Activated CD4-positive, CD25-positive, alpha-beta regulatory T cell (primary cell): Measurements from ENCODE around the gene CALN1.
"Not testable (repeated sequence)": the region's sequence is repeated elsewhere in the genome, so short reads cannot be mapped to it uniquely, and the experiment has no call there.

ENCODE experiments used
- DNase-seq, 4 experiments: peaks; one replicate each; lab custom pipeline; 2025; lab: John Stamatoyannopoulos, UW

CALN1 gene

DNA sequence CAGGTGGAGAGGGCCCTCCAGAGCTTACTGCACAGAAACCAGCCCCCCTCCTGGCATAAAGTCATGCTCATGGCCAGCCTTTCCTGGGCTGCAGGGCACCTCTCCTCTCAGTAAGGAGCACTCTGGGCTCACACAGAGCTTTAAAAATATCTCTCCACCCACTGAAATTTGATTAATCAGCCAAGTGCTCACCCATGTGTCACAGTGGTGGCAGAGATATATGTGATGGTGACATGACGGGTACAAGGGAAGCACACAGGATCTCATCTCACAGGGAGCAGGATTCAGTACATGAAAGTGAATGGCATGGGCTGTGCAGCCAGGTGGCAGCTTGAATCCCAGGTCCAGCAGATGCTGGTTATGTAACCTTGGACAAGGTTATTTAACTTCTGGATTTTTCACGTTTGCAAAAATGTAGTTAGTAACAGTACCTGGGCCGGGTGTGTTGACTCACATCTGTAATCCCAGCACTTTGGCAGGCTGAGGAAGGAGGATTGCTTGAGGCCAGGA, 144.8 kb downstream of the CALN1 start:
- DNase-seq: no peak

DNA sequence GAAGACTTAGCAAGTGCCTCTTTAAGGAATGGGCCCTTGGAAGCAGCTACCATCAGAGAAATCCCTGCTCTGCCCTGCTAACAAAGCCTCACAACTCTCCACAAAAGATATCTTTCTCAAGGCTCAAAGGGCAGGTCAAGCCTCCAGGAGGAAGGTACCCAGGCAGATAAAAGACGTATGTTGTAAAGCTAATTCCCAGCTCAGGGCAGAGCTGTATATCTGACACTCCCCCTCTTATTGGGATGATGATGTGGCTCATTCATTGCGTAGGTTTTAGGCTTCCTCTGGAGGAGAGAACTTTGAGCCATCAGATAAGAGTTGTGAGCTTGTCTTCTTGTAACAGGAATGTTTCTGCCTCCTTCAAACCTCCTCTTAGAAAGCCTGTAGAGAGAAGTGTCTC, 145.4 kb downstream of the CALN1 start:
- no peak for DNase-seq

DNA sequence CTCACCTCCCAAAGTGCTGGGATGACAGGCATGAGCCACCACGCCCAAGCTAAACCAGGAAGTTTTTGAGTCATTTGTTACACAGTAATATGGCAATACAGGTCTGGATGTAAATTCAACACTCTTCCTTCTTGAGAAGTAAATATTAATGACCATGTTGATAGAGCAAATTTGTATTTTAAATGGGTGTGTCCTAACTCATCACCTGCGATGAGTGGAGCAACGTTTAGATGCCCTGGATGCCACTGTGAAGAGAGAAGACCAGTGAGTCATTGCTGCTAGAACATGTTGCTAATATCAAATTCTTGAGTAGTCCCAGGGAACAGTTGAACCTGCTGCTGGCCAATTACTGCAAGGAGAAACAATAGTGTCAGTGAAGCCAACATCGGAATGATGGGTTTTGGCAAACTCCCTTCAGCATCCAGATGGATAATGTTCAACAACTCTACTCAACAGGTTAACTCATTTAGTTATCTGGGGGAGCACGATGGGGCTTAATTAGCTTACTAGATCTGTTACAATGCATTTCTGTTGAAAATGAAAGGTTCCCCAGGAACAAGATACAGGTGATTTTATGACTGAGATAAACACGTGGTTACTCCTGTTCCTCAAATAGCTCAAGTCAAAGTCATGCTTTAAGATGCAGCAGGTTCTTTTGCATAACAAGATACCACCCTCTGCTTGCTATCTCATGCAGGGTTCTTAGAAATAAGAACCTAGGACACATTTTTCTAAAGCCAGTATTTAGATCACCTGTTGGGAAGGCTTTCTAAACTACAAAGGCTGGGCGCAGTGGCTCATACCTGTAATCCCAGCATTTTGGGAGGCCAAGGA, 146.8 kb downstream of the CALN1 start:
- DNase-seq: no peak

DNA sequence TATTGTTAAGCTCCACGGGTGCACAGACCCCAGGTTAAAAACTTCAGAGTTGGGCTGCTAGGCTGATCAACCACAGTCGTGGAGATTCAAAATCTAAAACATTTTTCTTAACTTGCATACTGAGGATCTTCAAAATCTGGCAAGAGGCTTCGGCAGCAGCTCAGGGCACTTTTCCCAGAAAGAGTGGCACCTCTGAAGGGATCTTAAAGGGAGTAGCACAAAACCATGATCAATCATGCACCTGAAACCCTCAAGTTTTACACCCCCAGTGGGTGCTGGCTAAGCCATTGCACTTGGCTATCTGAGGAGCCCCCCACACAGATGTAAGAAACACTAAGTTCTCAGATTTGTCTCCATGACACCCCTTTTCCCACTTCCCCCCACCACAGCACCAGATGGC, 151.7 kb downstream of the CALN1 start:
- no peak for DNase-seq

DNA sequence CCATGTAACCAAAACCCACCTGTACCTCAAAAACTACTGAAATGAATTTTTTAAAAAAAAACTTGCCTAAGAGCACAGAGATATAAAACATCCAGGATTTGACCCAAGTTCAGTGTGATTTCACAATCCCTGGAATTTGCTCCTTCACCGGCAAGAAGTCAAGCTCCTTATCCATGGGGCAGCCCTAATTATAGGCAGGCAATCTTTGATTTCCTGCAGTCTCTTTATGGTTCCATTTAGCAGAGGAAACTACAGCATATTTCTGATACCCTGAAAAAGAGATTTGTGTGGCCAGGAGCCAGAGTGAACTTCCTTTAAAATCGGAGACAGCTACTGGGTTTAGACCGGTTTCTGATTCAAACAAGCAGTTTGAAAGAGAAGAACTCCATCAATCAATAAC, 154.1 kb downstream of the CALN1 start:
- DNase-seq: no peak

DNA sequence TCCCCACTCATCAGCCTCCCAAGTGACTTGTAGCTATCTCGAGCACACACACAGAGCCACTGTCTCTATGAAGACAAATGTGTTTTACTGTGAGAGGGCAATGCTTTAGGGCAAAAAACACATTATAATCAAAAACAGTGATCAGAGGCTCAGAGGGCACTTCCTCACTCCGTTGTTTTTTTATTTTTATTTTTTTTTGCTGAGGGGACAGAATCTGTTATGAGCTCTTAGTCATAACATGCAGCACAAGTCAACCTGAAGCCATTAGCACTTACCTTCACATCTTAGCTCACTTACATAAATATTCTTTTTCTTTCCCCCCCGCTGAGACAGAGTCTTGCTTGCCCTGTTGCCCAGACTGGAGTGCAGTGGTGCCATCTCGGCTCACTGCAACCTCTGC, 157.7 kb downstream of the CALN1 start:
- DNase-seq: no peak

DNA sequence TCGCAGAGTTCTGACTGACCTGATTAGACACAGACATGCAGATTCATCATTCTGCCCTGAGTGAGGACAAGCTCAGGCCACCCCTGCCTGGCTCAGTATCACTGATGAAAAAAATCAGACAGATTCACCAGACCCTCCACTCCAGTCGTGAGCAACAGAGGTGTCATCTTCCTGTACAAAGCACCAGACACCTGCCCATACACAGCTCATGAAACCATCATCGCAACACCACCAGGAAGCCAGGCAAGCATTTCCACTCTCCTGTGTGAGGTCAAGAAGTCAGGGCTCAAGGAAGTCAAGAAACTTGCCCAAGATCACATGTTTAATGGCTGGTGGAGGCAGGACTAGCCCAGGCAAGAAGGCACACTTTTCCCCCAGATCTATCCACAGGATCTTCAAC, 163.0 kb downstream of the CALN1 start:
- no peak for DNase-seq

DNA sequence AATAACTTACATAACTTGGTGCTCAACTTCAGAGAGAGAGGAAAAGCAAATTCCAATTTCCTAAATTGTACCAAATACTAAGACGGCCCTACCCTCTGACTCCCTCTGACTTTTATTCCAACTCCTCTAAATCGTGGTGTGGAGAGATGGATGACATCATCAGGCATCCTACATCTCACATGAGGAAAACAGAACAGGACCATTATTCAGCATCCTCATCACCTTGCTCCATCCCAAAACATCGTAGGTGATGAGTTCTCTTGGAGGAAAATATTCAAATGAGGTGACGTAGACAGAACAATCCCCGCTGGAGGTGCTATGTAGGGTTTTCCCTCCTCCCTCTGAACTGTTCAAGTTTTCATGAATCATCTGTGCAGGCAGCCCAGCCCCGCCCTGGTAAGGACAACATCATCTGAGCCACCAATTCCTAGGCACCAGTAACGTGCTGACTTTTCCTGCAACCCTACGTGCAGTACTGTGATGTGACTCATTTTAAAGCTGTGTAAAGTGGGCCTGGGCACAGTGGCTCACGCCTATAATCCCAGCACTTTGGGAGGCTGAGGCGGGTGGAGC, 167.2 kb downstream of the CALN1 start:
- DNase-seq: no peak

DNA sequence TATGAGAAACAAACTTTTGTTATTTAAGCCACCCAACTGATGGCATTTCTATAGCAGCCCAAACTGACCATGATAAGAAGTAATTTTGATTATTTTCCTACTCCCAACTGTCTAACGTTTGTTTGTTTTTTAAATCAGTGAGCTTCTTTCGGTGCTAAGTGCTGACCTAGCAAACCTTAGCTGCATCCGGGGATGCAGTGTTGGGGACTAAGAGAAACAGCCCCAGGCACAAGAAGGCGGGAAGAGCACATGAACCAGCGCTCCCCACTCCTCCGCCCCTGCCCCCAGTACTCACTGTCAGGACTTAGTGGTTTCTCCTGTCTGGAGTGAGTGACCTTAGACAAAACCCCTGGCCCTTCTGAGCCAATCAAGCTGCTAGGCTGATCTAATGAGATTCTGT, 168.8 kb downstream of the CALN1 start:
- DNase-seq: no peak

DNA sequence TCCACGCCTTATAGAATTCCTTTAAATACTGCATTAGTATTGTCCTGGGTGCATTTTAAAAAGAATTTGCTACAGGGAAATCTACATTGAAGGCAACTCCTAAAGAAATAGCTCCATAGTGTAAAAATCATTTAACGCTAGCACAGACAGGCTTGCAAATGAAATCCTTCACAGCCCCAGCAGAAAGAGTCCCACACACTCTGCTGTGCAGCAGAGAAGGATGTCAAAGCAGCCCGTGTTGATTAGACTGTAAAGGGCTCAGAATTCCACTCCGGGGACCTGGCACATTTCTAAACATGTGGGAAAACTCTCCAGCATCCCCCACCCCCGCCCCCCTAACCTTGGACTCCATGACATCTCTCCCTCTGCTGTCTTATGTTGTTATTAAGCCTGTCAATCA, 176.8 kb downstream of the CALN1 start:
- DNase-seq: no peak

DNA sequence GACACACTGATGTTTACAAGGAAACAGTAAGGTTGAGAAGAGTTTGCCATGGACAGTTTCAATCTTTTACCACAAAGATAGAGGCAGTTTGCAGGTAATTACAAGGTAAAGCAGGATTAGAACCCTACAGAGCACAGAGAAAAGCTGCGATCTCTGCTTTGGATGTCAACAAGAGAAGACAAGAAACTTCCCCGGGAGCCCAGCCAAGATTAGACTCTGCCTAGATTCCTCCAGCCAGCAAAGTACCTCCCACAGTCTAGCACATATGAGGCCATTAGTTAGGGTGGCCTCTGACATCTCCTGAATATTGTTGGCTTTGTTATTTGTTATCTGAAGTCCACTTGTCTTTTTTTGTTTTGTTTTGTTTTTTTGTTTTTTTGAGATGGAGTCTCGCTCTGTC, 178.1 kb downstream of the CALN1 start:
- no peak for DNase-seq

DNA sequence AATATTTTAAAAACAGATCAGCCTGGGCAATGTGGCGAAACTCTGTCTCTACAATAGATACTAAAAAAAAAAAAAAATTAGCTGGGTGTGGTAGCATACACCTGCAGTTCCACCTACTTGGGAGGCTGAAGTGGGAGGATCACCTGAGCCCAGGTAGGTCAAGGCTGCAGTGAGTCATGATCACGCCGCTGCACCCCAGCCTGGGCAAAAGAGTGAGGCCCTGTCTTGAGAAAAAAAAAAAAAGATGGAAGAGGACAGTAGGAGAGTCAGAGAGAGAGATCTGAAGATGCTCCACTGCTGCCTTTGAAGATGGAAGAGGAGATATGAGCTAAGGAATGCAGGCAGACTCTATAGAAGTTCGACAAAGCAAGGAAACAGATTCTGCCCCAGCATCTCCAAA, 181.9 kb downstream of the CALN1 start:
- no peak for DNase-seq

DNA sequence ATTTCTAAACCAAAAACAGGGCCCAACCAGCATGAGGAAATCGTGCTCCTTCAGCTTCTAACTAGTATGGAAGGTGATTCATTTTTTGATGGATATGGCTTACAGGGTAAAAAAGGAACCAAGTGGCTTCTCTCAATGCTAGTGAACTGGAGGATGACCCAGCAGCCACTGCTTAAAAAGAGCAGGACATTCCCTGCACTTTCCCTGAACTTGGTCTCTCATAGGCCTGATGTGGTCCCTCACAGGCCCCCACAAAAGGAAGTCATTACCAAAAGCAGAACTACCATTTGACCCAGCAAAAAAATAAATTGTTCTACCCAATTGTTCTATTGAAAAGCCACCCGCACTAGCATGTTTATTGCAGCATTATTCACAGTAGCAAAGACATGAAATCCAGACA, 188.8 kb downstream of the CALN1 start:
- no peak for DNase-seq

DNA sequence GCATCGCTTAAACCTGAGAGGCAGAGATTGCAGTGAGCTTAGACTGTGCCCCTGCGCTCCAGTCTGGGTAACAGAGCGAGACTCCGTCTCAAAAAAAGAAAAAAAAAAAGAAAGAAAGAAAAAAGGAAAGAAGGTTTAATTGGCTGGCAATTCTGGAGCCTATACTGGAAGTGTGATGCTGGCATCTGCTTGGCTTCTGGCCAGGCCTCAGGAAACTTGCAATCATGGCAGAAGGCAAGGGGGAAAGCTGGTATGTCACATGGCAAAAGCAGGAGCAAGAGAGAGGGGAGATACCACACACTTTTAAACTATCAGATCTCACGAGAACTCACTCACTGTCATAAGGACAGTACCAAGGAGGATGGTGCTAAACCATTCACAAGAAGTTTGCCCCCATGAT, 190.0 kb downstream of the CALN1 start:
- DNase-seq: no peak

DNA sequence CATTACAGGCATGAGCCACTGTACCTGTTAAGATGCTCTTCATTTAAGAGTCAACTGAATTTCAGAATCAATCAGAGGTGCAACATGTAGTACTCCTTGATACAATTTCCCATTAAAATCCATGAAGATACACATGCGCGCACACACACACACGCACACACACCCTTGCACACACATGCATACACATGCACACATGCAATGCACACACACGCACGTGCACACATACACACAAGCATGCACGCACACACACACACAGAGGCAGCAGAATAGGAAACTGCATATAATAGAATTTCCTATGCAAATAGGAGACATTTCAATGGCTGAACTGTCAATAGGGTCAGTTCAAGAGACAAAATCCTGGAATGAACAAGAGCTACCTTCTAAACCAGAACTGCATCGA, 192.6 kb downstream of the CALN1 start:
- no peak for DNase-seq

DNA sequence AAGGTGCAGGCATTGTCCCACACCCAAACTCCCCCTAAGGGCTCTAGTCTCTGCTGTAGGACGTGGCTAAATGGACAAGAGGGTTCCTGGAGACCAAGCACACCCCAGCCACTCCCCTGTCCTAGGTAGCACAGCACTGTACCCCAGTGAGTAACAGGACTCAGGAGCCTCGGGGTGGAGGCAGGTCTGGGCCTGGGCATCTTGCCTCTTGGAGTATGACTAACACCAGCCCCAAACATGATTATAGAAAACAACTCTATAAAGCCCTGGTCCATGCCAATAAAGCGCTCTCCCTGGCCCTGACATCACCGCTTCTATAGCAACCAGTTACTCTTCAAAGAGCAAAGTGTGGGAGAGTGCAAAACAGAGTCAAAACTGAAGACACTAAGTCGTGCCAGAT, 195.0 kb downstream of the CALN1 start:
- DNase-seq: no peak

DNA sequence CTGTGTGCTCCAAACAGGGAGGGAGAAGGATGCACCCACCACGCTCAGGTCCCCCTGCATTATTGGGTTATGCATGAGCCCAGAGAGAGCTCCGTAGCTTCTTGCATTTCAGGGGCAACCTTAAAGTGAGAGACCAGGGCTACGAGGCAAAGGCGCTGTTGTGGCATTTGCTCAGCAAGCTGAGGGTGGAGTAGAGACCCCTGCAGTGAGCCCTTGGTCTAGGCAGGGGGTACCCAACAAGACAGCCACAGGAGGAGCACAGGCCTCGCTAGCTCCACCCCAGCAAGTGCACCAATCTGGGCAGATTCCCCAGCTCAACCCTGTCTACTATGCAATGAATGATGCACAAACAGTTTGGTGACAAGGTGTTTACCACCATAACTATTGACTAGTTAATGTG, 198.4 kb downstream of the CALN1 start:
- no peak for DNase-seq

DNA sequence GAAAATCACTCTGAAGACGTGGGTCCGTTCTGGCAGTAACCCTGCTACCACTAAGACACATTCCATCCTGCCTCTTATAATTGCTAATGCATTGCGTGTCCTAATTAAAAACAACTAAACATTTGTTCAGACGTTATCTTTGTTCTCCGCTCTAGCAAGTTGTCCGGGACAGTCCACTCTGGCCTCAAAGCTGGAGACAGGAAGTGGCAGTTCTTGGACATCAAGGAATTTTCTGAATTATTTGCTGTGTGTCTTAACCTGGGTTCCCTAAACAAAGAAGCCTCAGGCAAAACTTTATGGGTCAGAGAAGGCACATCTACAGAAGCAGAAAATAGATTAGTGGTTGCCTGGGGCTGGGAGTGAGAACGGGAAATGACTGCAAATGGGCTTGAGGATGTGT, 199.1 kb downstream of the CALN1 start:
- no peak for DNase-seq

DNA sequence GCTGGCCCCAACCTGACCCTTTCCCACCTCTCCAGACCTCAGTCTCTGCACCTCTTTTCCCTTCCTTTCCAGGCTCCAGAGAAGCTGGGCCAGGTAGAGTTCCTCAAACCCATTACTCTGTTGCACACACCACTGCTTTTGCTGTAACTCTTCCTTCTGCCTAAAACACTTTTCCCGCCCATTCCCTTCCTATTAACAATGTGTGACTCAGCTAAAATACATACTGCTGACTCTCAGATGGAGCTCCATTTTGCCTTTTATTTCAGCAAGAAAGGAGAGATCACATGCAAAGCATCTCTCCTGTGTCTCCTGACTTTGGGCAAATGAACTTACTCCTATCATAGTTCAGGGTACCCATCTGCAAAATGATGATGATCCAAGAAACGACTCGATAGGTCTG, 201.0 kb downstream of the CALN1 start:
- no peak for DNase-seq

DNA sequence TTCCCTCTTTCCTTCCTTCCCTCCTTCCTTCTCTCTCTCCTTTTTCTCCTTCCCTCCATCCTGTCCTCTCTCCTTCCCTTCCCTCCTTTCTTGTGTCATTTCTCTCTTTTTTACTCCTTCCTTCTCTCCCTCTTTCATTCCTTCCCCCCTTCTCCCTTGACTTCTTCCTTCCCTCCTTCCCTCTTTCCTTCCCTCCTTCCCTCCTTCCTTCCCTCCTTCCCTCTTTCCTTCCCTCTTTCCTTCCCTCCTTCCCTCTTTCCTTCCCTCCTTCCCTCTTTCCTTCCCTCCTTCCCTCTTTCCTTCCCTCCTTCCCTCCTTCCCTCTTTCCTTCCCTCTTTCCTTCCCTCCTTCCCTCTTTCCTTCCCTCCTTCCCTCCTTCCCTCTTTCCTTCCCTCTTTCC, 203.1 kb downstream of the CALN1 start:
- DNase-seq: not testable (repeated sequence)

DNA sequence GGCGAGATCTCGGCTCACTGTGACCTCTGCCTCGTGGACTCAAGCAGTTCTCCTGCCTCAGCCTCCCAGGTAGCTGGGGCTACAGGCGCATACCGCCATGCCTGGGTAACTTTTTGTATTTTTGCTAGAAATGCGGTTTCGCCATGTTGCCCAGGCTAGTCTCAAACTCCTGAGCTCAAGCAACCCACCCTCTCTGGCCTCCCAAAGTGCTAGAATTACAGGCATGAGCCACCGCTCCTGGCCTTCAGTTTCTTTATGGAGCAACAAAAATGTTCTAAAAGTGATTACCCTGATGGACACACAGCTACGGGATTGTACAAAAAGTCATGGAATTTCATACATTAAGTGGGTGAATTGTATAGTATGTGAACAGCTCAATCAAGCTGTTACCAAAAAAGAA, 216.0 kb downstream of the CALN1 start:
- DNase-seq: no peak

DNA sequence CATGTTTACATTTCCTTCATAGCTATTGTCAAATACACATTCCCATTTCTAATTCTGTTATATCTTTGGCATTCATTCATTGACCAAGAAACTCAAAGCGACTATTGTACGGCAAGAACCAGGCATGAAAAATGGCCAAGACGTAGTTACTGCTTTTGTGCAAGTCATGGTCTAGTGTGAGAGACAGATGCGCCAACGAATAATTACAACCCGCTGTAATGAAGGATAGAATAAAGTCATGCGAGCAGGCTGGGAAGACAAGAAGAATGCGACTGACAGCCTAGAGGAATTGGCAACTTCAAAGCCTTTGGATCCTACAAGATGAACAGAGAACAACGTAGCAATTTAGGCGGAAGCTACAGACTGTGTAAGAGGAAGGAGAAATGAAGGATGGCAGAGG, 221.2 kb downstream of the CALN1 start:
- DNase-seq: no peak

DNA sequence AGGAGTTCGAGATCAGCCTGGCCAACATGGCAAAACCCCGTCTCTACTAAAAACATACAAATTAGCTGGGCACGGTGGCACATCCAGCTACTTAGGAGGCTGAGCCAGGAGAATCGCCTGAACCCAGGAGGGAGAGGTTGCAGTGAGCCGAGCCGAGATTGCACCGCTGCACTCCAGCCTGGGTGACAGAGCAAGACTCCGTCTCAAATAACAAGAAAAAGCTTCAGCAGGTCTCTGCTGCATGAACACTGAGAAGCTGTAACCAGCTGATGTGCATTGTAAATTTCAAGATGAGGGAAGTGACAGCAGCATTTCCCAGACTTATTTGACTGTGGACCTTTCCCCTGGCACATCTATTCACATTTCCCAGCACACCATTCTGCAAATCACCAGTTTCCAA, 222.0 kb downstream of the CALN1 start:
- DNase-seq: no peak

DNA sequence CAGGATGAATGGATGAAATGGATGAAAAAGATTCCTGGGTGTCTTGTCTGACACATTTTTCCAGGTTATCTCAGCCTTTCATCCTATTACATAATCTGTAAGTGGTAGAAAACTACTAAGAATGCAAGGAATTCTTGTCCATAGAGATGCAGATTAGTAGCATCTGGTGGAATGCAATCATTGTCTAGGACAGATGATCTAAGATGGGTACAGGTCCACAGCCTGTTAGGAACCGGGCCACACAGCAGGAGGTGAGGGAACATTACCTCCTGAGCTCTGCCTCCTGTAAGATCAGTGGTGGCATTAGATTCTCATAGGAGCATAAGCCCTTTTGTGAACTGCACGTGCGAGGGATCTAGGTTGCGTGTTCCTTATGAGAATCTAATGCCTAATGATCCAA, 225.0 kb downstream of the CALN1 start:
- no peak for DNase-seq
